ENCODE data around the gene SLC29A4.
"Not testable (repeated sequence)": the region's sequence is repeated elsewhere in the genome, so short reads cannot be mapped to it uniquely, and the experiment has no call there.

- not testable (repeated sequence) for TF ChIP-seq EZH2 (IDR thresholded peaks at IDR 0.05; ENCODE audit: borderline replicate concordance, low read depth, low read length, severe bottlenecking); CTCF (IDR thresholded peaks at IDR 0.05; ENCODE audit: extremely low read depth in 1 of 2, insufficient read depth in 1 of 2, low read depth in 1 of 2, low read length in 2 of 2); GATA2 (IDR thresholded peaks at IDR 0.05; ENCODE audit: insufficient read depth, insufficient read length, low read depth, low read length); MAX (IDR thresholded peaks at IDR 0.05; ENCODE audit: insufficient read depth, insufficient read length); POLR2A (IDR thresholded peaks at IDR 0.05; ENCODE audit: low read depth, low read length)
These were observed 22.3 kb downstream of the SLC29A4 start for GRCh38 chr7:5305050-5305449.

Measured in endothelial cell of umbilical vein (primary cell).